GM23338 (cell line): ENCODE results near the gene SLC13A4. TPM values are rescaled to one million over a fixed set of nuclear protein-coding genes. Genes with fewer than 3 reads are reported as not detected.

Experiments used
- ATAC-seq: fragments of 200-7000 bp; cut with Tn5 transposase; 3 replicates; pipeline ENCODE4 v1.9.1; 2020
- DNase-seq: peaks from one replicate; pipeline ENCODE4 v3.0.0-alpha.2; 2015; ENCODE audit warnings: low spot score
- H2AFZ ChIP-seq: fragments of 200-600 bp; sonication (generic); 2 replicates; pipeline ENCODE4 v1.8.0; 2016; ENCODE audit warnings: antibody characterized with exemption, mild to moderate bottlenecking, moderate library complexity
- H3F3A ChIP-seq: fragments of 200-600 bp; sonication (generic); replicated peaks from 2 replicates; pipeline ENCODE4 v1.8.0; 2017; ENCODE audit warnings: antibody characterized with exemption, mixed run types, low read depth
- H3K27ac ChIP-seq: fragments of 200-600 bp; sonication (generic); 2 replicates; pipeline ENCODE4 v1.6.1; 2016; ENCODE audit warnings: low read depth
- H3K27me3 ChIP-seq: fragments of 200-600 bp; sonication (generic); 2 replicates; pipeline ENCODE4 v1.8.0; 2016; ENCODE audit warnings: mild to moderate bottlenecking, mixed run types, moderate library complexity; ENCODE audit not compliant: insufficient read depth
- H3K36me3 ChIP-seq: fragments of 200-600 bp; sonication (generic); 2 replicates; pipeline ENCODE4 v1.8.0; 2016; ENCODE audit warnings: mild to moderate bottlenecking; ENCODE audit not compliant: insufficient read depth
- H3K4me1 ChIP-seq: fragments of 200-600 bp; sonication (generic); 2 replicates; pipeline ENCODE4 v1.8.0; 2016; ENCODE audit warnings: mild to moderate bottlenecking, moderate library complexity; ENCODE audit not compliant: insufficient read depth
- H3K4me2 ChIP-seq: fragments of 200-600 bp; sonication (generic); 2 replicates; pipeline ENCODE4 v1.7.1; 2017; ENCODE audit warnings: mixed run types
- H3K4me3 ChIP-seq: fragments of 200-600 bp; sonication (generic); 2 replicates; pipeline ENCODE4 v1.6.1; 2016; ENCODE audit warnings: mixed run types
- H3K79me2 ChIP-seq: fragments of 200-600 bp; sonication (generic); replicated peaks from 2 replicates; pipeline ENCODE4 v1.8.0; 2017; ENCODE audit warnings: mild to moderate bottlenecking; ENCODE audit not compliant: insufficient read depth
- H3K9me2 ChIP-seq: fragments of 200-600 bp; sonication (generic); 2 replicates; pipeline ENCODE4 v1.8.0; 2017; ENCODE audit not compliant: insufficient read depth
- H4K20me1 ChIP-seq: fragments of 200-600 bp; sonication (generic); replicated peaks from 2 replicates; pipeline ENCODE4 v1.8.0; 2017; ENCODE audit warnings: mild to moderate bottlenecking; ENCODE audit not compliant: insufficient read depth
- H3K27ac Mint-ChIP-seq: 2 replicates; pipeline ENCODE4 v1.8.0; 2020; ENCODE audit warnings: inconsistent platforms, mild to moderate bottlenecking, moderate library complexity, mixed read lengths
- H3K27me3 Mint-ChIP-seq: 3 replicates; pipeline ENCODE4 v1.8.0; 2022; ENCODE audit warnings: low read depth, mild to moderate bottlenecking, moderate library complexity, mixed read lengths, inconsistent platforms; ENCODE audit not compliant: insufficient read depth, poor library complexity
- H3K36me3 Mint-ChIP-seq: 3 replicates; pipeline ENCODE4 v1.8.0; 2021; ENCODE audit warnings: low read depth, mild to moderate bottlenecking, inconsistent platforms, moderate library complexity, mixed read lengths
- H3K4me1 Mint-ChIP-seq: 3 replicates; pipeline ENCODE4 v1.8.0; 2020; ENCODE audit warnings: mild to moderate bottlenecking, inconsistent platforms, mixed read lengths
- H3K4me3 Mint-ChIP-seq: 3 replicates; pipeline ENCODE4 v1.8.0; 2021; ENCODE audit warnings: moderate library complexity, mild to moderate bottlenecking, inconsistent platforms, mixed read lengths
- H3K9me3 Mint-ChIP-seq: 3 replicates; pipeline ENCODE4 v1.8.0; 2020; ENCODE audit warnings: moderate library complexity, mild to moderate bottlenecking, inconsistent platforms, mixed read lengths
- CREB1 ChIP-seq: fragments of 250-450 bp; sonication (Bioruptor Pico); IDR thresholded peaks from 2 replicates; pipeline ENCODE4 v1.5.0; 2020; ENCODE audit warnings: low read depth, mild to moderate bottlenecking, moderate library complexity
- CTCF ChIP-seq, 2 experiments: fragments of 200-600 bp in 1 of 2; sonication (generic) in 1 of 2; conservative IDR thresholded peaks; 2 replicates each; pipeline versions ENCODE4 v1.5.1 to v1.6.1; 2016 to 2017; ENCODE audit warnings: antibody characterized with exemption in 2 of 2, low read depth in 2 of 2, mild to moderate bottlenecking in 2 of 2, moderate library complexity in 1 of 2
- EZH2 ChIP-seq: fragments of 200-600 bp; sonication (generic); IDR thresholded peaks from one replicate; pipeline ENCODE4 v1.8.0; 2017; ENCODE audit warnings: antibody characterized with exemption, mild to moderate bottlenecking, low read depth; ENCODE audit not compliant: unreplicated experiment
- EZH2phosphoT487 ChIP-seq: fragments of 200-600 bp; sonication (generic); IDR thresholded peaks from one replicate; pipeline ENCODE4 v1.8.1; 2018; ENCODE audit warnings: antibody characterized with exemption; ENCODE audit not compliant: unreplicated experiment
- JUNB ChIP-seq: IDR thresholded peaks from one replicate; pipeline ENCODE4 v1.6.1; 2016; ENCODE audit warnings: antibody characterized with exemption; ENCODE audit not compliant: unreplicated experiment
- NANOG ChIP-seq: IDR thresholded peaks from 2 replicates; pipeline ENCODE4 v1.6.1; 2016; ENCODE audit warnings: antibody characterized with exemption, borderline replicate concordance
- POLR2AphosphoS5 ChIP-seq: IDR thresholded peaks from 2 replicates; pipeline ENCODE4 v1.6.1; 2016; ENCODE audit warnings: antibody characterized with exemption, low read depth
- REST ChIP-seq: IDR thresholded peaks from one replicate; pipeline ENCODE4 v1.6.1; 2018; ENCODE audit warnings: antibody characterized with exemption; ENCODE audit not compliant: unreplicated experiment
- STAT1 ChIP-seq: IDR thresholded peaks from one replicate; pipeline ENCODE4 v1.6.1; 2016; ENCODE audit warnings: antibody characterized with exemption; ENCODE audit not compliant: unreplicated experiment
- ZNF331 ChIP-seq: fragments of 250-450 bp; sonication (Bioruptor Pico); IDR thresholded peaks from 2 replicates; pipeline ENCODE4 v1.5.0; 2020; ENCODE audit warnings: low read depth, mild to moderate bottlenecking, moderate library complexity
- ZNF462 ChIP-seq: fragments of 250-450 bp; sonication (Bioruptor Pico); IDR thresholded peaks from 2 replicates; pipeline ENCODE4 v1.5.0; 2020; ENCODE audit warnings: mild to moderate bottlenecking, moderate library complexity
- polyA plus RNA-seq: library from polyadenylated mRNA; unstranded; fragments of >200 nt; fragmentation: Nextera tagmentation; extraction: Ambion mirVana; gene quantifications from 2 replicates; pipeline ENCODE4 v1.2.1, GENCODE V29; 2016
- total RNA-seq: library from RNA; depleted of rRNA; stranded (reverse); fragments of >200 nt; shearing (Covaris generic); gene quantifications from 2 replicates; pipeline ENCODE4 v1.2.3, GENCODE V29; 2014

Gene SLC13A4
- total and polyA plus RNA-seq, 2 experiments from 2014 or later = 1.7 to 2.3 TPM

- no peak for ATAC-seq
- Histone ChIP-seq H3K36me3 (no peaks in the 10 kb centered on the region), H3F3A (no peaks in the 10 kb centered on the region), H3K27ac (no peak overlapping the region), H3K4me1 (peaks cover 3% of the 10 kb centered on the region; the same call in 1 of the 2 replicates), H3K79me2 (0 out of 2 replicates have a peak, but pooled peaks cover under 1% of the 10 kb centered on the region), H2AFZ (no peak overlapping the region), H3K9me2 (no peaks in the 10 kb centered on the region), H3K4me3 (no peak overlapping the region), H3K27me3 (no peaks in the 10 kb centered on the region), H3K4me2 (no peak overlapping the region), H4K20me1 (no peaks in the 10 kb centered on the region; the same call in 1 of the 2 replicates)
- DNase-seq = no peak
- H3K36me3 Mint-ChIP-seq = no peaks in the 10 kb centered on the region; the same call in 2 of the 3 replicates
- H3K4me3 Mint-ChIP-seq = no peak overlapping the region
- TF ChIP-seq POLR2AphosphoS5 (no peak), REST (no peak), NANOG (no peak), JUNB (no peak), EZH2phosphoT487 (no peak), ZNF331 (CRISPR knock-in tag) (no peak), ZNF462 (CRISPR knock-in tag) (no peak), CREB1 (CRISPR knock-in tag) (no peak), CTCF (conservative IDR thresholded peaks at IDR 0.05; ENCODE audit: low read depth in 2 of 2) (no peak), EZH2 (no peak), STAT1 (no peak)
- H3K9me3 Mint-ChIP-seq = no peaks in the 10 kb centered on the region
- peaks cover 6% of the 10 kb centered on the region for H3K27me3 Mint-ChIP-seq
- no peak overlapping the region for H3K27ac Mint-ChIP-seq
- peaks cover 8% of the 10 kb centered on the region; the same call in 2 of the 3 replicates for H3K4me1 Mint-ChIP-seq
Measured at GRCh38 chr7:135683609-135684008, 44.4 kb downstream of the SLC13A4 start.
